ENCODE measurements around the gene RMP24.

- TF ChIP-seq, protein P1, sequence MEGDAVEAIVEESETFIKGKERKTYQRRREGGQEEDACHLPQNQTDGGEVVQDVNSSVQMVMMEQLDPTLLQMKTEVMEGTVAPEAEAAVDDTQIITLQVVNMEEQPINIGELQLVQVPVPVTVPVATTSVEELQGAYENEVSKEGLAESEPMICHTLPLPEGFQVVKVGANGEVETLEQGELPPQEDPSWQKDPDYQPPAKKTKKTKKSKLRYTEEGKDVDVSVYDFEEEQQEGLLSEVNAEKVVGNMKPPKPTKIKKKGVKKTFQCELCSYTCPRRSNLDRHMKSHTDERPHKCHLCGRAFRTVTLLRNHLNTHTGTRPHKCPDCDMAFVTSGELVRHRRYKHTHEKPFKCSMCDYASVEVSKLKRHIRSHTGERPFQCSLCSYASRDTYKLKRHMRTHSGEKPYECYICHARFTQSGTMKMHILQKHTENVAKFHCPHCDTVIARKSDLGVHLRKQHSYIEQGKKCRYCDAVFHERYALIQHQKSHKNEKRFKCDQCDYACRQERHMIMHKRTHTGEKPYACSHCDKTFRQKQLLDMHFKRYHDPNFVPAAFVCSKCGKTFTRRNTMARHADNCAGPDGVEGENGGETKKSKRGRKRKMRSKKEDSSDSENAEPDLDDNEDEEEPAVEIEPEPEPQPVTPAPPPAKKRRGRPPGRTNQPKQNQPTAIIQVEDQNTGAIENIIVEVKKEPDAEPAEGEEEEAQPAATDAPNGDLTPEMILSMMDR (IDR thresholded peaks at IDR 0.05), result no peak
- no peak for TF ChIP-seq POLR2A (IDR thresholded peaks at IDR 0.05)
Measured at GRCh38 chr18:35974181-35974580, 1.7 kb downstream of the RMP24 start.
